Endometrium (tissue), 2 donors: Measurements from ENCODE around the gene DNAJC19.

Source experiments
- FAIRE-seq: peaks from 2 replicates; lab custom pipeline; 2012; peaks lifted over from hg19 to GRCh38; lab: Jason Lieb, UNC
- donor health status: control.
- donor health status: control.

Gene DNAJC19

GRCh38 chr3:180961087-180961486 is 28.4 kb downstream of the DNAJC19 start:
- no peak for FAIRE-seq

GRCh38 chr3:180959691-180960090 is 29.8 kb downstream of the DNAJC19 start:
- no peak for FAIRE-seq

- FAIRE-seq, result no peak
Observed at GRCh38 chr3:180947761-180948390, 41.7 kb downstream of the DNAJC19 start.

GRCh38 chr3:180940826-180941225 is 48.7 kb downstream of the DNAJC19 start:
- no peak for FAIRE-seq

- no peak for FAIRE-seq
Observed at GRCh38 chr3:180934638-180935037, 54.9 kb downstream of the DNAJC19 start.
